HUDEP-2 (cell line): ENCODE data around the gene SLC2A10.
"Not testable (repeated sequence)": the region's sequence is repeated elsewhere in the genome, so short reads cannot be mapped to it uniquely, and the experiment has no call there.

Source experiments
- DNase-seq, 76 experiments: peaks; one replicate each; lab custom pipeline; 2025; ENCODE audit not compliant: unreplicated experiment in 76 of 76; lab: John Stamatoyannopoulos, UW

The SLC2A10 gene

DNA sequence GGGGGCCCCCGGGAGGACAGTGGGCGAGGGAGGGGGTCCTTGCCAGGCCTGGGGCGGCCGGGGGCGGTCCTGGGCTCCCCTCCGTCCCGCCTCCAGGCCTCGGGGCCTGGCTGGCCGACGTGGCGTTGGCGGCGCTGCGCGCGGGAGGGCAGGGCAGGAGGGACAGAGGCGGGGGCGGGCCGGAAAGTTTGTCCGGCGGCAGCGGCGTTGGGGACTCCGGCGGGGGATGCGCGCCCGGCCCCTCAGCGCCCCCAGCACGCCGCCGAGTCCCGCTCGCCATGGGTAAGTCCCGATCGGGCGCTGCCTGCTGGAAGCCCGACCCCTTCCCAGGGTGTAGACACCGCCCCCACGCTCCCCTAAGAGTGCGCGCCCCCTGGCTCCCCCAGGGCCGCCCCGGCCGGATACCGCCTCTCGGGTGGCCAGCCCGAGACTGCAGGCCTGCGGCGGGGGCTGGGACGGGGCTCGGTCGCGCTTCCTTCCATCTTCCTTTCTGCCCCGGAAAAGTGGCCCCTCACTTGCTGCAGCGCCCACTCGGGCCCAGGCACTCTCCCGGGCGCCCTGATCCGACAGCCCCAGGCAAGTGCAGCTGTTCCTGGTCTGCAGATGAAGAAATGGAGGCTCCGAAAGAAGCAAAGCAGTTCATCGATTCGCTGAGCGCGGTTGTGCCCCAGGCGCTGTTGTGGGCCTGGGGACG, at the start of gene SLC2A10:
Gene SLC2A10, plus strand, starts transcription at position 191 of the 694 bp plus-strand sequence. Its CDS starts 88 bp downstream, at position 279.
- DNase-seq = no peak

DNA sequence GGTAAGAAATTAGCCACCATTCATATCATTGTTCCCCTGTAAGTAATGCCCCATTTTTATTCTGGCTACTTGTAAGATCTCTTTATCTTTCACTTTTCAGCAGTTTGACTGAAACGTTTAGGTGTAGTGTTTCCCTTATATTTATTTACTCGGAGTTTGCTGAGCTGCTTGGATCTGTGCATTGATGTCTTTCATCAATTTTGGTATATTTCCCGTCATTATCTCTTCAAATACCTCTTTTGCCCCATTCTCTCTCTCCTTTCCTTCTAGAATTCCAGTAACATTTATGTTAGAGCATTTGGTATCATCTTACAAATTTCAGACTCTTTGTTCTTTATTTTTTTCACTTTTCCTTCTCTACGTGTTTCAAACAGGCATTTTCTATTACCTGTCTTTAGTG, 49.0 kb upstream of the SLC2A10 start:
- DNase-seq = no peak

DNA sequence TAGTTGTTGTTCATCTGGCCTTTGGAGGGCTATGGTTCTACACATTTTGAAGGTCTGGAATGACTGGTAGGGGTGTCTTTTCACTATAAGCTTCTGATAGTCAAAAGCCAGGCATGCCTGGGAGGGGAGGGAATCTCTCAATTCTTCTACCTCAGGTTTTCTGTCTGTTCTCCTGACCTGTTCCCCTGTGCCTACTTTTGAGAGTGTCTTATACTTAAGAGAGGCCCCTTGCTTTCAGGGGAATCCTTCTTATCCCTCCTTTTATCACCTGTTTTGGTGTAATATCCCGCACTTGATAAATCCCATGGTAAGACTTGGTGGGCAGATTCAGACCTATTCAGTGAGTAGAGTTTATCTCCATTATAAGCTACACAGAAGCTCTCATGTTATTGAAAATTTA, 47.8 kb upstream of the SLC2A10 start:
- DNase-seq = no peak

DNA sequence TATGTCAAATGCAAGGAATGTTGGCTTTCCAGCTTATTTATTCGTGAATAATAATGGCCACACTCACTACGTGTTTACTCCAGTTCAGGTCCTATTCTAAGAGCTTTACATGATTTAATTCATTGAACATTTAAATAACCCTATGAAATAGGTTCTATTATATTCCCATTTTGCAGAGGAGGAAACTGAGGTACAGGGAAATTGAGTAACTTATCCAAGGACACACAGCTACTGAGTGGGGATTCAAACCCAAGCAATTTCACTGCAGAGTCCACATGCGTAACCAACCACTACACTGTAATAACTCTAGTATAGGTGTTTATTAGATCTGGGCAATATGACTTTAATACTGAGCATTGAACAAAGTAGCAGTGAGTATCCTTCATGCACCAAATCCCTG, 45.9 kb upstream of the SLC2A10 start:
- DNase-seq = no peak

DNA sequence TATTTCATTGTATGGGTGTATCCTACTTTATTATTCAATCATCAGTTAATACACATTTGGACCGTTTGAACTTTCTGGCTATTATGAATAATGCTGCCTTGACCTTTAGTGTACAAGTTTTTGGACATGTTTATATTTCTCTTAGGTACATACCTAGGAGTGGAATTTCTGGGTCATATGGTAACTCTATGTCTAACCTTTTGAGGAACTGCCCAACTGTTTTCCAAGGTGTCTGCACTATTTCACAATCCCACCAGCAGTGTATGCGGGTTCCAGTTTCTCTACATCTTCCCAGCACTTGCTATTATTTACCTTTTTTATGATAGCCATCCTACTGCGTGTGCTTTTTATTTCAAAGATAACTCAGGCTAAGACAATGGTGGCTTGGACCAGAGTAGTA, 43.8 kb upstream of the SLC2A10 start:
- no peak for DNase-seq

DNA sequence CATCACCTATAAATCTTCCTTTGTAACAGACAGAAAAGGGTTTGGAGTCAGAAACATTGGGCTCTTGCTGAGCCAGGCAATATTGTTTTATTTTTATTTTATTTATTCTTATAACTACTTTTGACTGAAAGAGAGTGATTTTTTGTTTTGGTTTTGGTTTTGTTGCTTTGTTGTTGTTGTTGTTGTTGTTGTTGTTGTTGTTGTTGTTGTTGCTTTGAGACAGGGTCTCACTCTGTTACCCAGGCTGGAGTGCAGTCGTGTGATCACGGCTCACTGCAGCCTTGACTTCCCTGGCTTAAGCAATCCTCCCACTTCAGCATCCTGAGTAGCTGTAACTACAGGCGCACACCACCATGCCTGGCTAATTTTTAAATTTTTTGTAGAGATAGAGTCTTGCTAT, 43.1 kb upstream of the SLC2A10 start:
- no peak for DNase-seq

DNA sequence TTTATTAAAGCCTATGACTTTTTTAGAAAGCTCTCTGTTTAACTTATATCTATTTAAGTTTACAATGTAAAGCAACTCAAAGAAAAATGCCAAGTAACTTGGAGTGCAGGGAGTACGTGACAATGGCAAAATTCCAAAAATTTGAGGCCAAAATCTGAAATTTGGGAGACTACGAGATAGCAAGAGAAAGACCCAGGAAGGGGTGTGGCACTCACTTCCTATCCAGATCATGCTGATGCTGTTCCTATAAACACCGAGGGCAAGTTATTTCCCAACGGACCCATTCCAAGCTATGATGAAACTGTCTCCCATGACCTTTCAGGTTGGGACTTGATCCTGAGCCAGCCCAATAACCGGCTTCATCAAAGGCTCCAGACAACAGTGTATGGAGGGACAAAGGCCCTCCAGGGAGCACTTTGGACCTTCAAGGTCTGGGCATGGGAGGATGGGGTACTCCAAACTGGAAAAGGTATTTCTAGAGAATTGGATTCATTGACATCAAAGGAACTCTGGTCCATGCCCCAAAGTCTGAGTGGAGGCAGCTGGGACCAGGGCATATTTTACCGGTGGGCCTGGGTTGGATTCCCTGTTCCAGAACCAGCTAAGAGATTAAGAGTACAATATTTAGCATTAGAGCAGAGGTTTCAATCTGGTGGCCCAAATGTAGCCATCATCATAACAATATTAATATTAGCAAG, 42.5 kb upstream of the SLC2A10 start:
- DNase-seq = no peak

DNA sequence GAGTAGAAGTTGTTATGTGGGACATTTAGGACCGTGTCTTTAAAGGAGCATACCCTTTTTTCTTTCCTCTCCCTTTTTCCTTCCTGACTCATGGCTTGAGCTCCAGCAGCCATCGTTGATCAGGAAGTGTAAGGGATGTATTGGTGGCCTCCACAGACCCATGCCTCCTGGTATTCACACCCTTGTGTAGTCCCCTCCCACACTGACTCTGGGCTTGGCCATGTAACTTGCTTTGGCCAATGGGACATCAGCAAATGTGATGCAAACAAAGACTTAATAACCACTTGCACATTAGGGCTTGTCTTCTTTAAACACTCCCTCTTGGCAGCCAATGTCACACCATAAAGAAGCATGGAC, 39.2 kb upstream of the SLC2A10 start:
- no peak for DNase-seq

DNA sequence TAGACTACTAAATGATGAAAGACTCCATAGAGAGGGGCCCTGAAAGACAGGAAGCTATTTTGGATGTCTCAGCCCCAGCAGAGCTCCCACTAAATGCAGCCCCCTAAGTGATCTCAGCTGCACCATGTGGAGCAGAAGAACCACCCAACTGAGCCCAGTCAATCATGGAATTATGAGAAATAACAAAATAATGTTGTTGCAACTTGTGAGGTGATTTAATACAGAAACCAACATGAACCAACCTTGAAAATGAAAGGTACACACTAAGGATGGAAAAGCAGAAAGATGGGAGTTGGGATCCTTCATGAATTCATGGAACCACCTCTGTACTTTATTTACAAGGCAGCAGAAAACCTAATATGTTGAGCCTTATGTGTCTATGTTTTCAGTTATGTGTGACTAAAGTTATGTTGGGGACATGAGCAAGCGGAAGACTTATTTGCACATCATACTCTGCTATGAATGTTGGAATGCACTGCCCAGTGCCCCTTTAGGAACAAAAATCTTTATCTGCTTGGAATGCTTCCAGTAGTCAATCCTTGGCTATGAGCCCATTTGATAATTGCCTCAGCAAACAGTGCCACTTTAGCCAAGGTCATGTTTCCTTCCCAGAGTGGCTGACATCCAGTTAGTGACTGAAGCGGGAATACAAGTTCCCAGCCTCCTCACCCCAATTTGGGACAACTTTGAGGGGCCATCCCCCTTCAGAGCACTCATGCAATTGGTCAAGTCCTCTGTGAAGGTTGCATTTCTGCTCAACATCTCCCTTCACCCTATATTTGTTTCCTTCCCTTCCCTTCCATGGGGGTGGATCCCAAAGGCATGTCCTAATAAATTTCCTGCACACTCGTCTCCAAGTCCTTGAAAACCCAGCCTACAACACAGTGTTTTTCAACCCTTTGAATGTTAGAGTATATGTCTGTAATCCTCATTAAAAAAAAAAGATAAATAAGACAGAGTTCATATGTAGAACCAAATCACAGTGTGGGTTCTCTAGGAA, 38.6 kb upstream of the SLC2A10 start:
- DNase-seq = no peak

DNA sequence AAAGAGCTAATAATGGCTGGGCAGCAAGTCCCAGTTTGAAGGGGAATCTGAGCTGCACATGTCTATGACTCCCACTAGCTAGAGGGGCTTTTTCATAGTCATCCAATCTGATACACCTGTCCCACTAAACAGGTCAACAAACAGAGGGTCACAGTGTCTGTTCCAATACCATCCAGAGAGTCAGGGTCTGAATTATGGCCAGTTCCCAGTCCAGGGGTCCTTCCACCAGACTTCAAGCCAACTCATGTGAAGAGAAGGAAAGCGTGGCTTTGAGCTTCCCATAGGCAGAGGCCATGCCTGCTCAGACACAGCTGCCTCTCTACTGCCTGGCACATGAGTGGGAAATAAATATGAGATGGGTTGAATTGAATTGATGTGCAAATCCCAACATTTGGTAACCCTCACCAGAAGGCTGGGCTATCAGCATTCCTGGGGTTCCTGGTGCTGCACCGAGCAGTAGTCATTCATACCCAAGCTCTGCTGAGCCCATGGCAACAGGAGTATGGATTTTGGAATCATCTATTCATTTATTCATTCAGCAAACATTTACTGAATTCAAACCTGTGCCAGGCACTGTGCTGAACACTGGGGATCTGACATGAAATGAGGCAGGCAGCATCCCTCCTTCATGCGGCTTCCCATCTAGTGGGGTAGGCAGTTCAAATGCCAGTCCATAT, 37.4 kb upstream of the SLC2A10 start:
- no peak for DNase-seq

DNA sequence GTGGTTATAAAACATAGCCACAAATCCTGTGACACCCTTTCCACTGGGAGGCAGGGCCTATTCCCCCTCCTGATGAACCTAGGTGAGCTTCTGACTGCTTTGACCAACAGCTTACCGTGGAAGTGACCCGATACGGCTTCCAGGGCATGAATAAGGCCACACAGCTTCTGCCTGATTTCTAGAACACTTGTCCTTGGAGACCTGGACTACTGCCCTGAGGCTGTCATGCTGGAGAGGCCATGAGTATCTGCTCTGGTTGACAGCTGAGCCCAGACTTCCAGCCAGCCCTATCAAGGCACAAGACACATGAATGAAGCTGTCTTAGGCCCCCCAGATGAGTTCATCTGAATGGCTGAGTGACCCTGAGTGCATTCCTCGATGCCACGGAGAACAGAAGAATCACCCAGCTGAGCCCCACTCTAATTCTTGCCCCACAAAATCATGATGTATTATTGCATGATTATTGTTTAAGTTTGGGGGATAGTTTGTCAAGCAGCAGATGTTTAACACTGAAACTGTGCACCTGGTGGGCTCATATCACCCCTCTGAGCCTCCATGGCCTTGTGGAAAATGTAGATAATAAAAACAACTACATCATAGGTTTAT, 36.8 kb upstream of the SLC2A10 start:
- DNase-seq = no peak

DNA sequence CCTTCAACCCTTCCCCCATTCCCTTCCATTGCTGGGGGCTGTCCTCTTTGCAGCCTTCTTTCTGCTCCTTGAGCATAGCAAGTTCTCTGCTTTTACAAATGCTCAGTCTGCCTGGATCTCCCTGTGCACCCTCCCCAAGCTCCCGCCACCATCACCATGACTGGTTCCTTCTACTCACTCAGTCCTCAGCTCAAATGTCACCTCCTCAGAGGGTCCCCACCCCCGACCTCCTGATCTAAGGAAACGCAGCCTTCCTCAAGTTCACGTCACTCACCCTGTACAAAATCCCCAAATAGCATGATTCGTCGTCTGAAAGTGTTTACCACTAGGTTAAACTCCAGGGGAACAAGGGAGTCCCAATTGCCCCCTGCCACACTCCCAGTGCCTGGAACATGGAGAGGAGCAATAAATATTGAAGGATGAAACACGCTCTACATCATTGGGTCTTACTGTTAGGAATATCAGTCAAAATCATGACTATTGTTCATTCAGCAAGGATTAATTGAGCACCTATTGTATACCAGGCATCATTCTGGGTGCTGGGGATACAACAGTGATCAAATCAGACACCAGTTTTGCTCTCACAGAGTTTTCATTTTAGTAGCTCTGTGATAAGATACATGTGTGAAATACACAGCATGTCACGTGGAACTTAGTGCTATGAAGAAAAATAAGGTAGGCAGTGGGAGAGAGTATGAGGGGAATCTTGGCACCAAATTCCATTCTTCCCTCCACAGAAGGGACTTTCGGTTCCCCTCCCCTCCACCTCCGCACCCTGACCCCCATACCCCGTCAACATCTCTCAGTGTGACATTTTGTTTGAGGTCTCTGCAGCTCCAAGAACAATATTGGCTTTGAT, 35.8 kb upstream of the SLC2A10 start:
- no peak for DNase-seq

DNA sequence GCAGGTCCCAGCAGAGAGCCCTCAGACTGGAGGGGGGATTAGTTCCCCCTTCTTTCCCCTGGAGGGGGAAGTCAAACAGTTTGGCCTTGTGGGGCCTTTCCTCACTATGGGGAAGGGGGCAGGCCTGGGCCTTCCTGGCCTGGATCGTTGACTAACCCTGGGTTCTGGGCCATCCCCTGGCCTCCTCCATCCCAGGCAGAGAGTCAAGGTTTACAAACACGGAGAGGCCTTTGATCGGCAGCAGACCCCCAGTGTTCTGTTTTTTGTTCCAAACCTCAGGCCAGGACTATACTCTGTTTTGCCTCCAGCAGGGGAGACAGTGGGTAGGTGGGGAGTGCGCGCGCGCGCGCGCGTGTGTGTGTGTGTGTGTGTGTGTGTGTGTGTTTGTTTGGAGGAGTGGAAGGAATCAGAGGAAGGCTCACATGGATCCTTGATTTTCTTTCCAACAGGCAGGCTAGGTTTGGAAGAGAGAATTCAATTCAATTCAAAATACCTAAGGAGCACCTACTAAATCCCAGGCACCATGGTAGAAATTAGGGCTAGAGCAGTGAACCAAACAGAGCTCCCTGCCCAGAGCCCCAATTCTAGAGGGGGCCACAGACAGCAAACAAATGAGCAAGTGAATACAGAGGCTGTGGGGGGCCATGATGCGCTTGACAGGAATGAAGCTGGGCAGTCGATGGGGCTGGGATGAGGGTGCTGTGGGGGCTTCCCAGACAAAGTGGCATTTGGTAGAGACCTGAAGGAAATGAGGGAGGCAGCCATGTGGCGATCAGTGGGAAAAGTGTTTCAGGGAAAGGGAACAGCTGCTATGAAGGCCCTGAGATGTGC, 35.0 kb upstream of the SLC2A10 start:
- DNase-seq = no peak

DNA sequence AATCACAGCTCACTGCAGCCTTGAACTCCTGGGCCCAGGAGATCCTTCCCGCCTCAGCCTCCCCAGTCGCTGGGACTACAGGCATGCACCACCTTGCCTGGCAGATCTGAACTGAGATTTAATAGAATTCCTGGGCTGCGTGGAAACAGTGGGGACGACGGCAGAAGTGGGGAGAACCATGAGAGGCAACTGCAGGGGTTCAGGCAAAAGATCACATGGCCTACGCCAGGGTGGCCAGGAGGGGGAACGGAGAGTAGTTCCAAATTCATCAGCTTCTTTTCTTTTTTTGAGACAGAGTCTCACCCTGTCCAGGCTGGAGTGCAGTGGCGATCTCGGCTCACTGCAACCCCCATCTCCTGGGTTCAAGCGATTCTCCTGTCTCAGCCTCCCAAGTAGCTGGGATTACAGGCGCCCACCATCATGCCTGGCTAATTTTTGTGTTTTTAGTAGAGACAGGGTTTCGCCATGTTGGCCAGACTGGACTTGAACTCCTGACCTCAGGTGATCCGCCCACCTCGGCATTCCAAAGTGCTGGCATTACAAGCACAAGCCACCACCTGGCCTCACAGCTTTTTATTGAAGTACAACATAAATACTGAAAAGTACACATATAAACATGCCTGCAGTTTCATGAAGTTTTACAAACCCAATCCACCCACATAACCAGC, 32.7 kb upstream of the SLC2A10 start:
- DNase-seq = not testable (repeated sequence)

DNA sequence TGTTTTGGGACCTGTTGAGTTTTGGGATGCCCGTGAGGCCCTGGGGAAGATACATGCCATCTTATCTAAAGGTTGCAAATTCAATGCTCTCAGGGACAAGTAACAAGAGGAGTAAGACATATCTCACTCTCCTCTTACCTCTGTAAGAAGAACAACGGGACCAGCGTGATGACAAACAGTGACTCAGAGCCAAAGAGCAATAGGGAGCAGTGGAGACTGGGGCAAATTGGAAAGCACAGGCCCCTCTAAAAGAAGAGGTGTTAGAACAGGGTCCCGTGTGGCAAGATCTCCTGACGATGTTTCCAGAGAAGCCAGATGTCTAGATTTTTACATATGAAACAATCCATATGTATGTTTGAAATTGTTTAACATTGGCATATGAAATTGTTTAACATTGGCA, 31.8 kb upstream of the SLC2A10 start:
- no peak for DNase-seq

DNA sequence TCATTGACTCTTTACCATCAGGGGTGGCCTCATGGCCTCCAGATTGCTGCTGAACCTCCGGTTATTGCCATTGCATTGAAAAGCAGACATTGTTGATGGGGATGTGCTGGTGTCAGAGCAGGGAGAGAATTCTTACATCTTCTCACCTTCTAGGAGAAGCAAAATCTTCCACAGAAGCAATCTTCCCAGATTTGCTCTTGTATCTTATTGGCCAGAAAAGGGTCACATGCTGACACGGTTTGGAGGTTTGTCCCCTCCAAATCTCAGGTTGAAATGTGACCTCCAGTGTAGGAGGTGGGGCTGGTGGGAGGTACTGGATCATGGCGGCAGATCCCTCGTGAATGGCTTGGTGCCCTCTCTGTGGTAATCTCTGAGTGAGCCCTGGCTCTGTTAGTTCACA, 30.9 kb upstream of the SLC2A10 start:
- DNase-seq = no peak

DNA sequence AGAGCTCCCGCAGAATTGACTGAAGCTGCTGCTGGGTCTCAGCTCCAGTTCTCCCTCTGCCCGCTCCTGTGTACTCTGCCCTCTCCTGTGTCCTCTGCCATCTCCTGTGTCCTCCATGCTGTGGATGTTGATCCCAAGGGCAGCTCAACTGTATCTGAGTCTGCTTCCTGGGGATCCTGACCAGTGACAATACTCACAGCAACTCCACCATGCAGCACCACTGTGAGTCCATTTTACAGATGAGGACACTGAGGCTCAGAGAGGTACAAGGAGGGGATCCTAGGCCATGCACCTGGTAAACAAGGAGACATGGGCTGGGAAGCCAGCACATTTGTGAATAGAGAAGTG, 28.8 kb upstream of the SLC2A10 start:
- DNase-seq = no peak
